PC-9 (cell line): ENCODE results near the gene ARHGAP11A. TPM values are rescaled to one million over a fixed set of nuclear protein-coding genes. Genes with fewer than 3 reads are reported as not detected.

Experiments
- BruUV-seq: library from RNA; stranded (reverse); fragments of 400-500 nt; replicated peaks from 2 replicates; lab custom pipeline; 2021; lab: Mats Ljungman, UMichigan
- CTCF ChIA-PET: fragments of 300-600 bp; sonication (Branson Sonifier 250); formaldehyde crosslinking; loops from one replicate; lab custom pipeline; 2022; ENCODE audit warnings: antibody characterized with exemption; lab: Charles Lee
- POLR2A ChIA-PET: fragments of 300-600 bp; sonication (Branson Sonifier 250); formaldehyde crosslinking; loops from one replicate; lab custom pipeline; 2022; ENCODE audit warnings: antibody characterized with exemption; ENCODE audit not compliant: unreplicated experiment; lab: Charles Lee
- DNase-seq, 2 experiments: peaks; one replicate each; pipeline versions ENCODE4 v3.0.0 to v3.0.0-alpha.2; 2015 to 2022; ENCODE audit warnings: mixed read lengths in 1 of 2
- H2AFZ ChIP-seq: fragments of 200-600 bp; sonication (generic); 2 replicates; pipeline ENCODE4 v1.8.1; 2017; ENCODE audit warnings: antibody characterized with exemption
- H3F3A ChIP-seq: fragments of 200-600 bp; sonication (generic); 2 replicates; pipeline ENCODE4 v1.8.1; 2017; ENCODE audit warnings: antibody characterized with exemption, mild to moderate bottlenecking, low read depth; ENCODE audit not compliant: insufficient read depth
- H3K27ac ChIP-seq: fragments of 200-600 bp; sonication (generic); 2 replicates; pipeline ENCODE4 v1.6.1; 2016; ENCODE audit warnings: mixed run types
- H3K27me3 ChIP-seq: fragments of 200-600 bp; sonication (generic); 2 replicates; pipeline ENCODE4 v1.6.1; 2016; ENCODE audit warnings: low read depth, mixed run types; ENCODE audit not compliant: insufficient read depth
- H3K36me3 ChIP-seq: fragments of 200-600 bp; sonication (generic); 2 replicates; pipeline ENCODE4 v1.6.1; 2016; ENCODE audit warnings: low read depth, mixed run types
- H3K4me1 ChIP-seq: fragments of 200-600 bp; sonication (generic); replicated peaks from 2 replicates; pipeline ENCODE4 v1.6.1; 2016; ENCODE audit warnings: mixed run types; ENCODE audit not compliant: insufficient read depth
- H3K4me2 ChIP-seq: fragments of 200-600 bp; sonication (generic); 2 replicates; pipeline ENCODE4 v1.6.1; 2017; ENCODE audit warnings: mixed run types
- H3K4me3 ChIP-seq: fragments of 200-600 bp; sonication (generic); 2 replicates; pipeline ENCODE4 v1.6.1; 2016; ENCODE audit warnings: mixed run types
- H3K79me2 ChIP-seq: fragments of 200-600 bp; sonication (generic); 2 replicates; pipeline ENCODE4 v1.6.1; 2017; ENCODE audit warnings: low read depth, mixed run types
- H3K9me2 ChIP-seq: fragments of 200-600 bp; sonication (generic); 2 replicates; pipeline ENCODE4 v1.8.1; 2017; ENCODE audit warnings: mild to moderate bottlenecking; ENCODE audit not compliant: insufficient read depth
- H3K9me3 ChIP-seq: fragments of 200-600 bp; sonication (generic); 2 replicates; pipeline ENCODE4 v1.8.1; 2016; ENCODE audit warnings: low read depth; ENCODE audit not compliant: insufficient read depth
- H4K20me1 ChIP-seq: fragments of 200-600 bp; sonication (generic); 2 replicates; pipeline ENCODE4 v1.8.1; 2017; ENCODE audit not compliant: insufficient read depth
- CTCF ChIP-seq: fragments of 200-600 bp; sonication (generic); conservative IDR thresholded peaks from 2 replicates; pipeline ENCODE4 v1.6.1; 2017; ENCODE audit warnings: mixed run types, antibody characterized with exemption, mild to moderate bottlenecking, moderate library complexity
- EZH2 ChIP-seq: fragments of 200-600 bp; sonication (generic); IDR thresholded peaks from 2 replicates; pipeline ENCODE4 v1.8.0; 2017; ENCODE audit warnings: antibody characterized with exemption, low read depth
- intact Hi-C: fragments of 100-400 bp; cut with micrococcal nuclease; formaldehyde crosslinking; loops from one replicate; pipeline ENCODE4 v1.10.0; 2022; ENCODE audit not compliant: unreplicated experiment
- total RNA-seq: library from RNA; stranded (reverse); gene quantifications from 2 replicates; pipeline ENCODE4 v1.2.3, GENCODE V29; 2021

ARHGAP11A gene
- total RNA-seq, 1 experiment from 2014 or later = 91.6 TPM

GRCh38 chr15:32636908-32637567 is 21.7 kb downstream of the ARHGAP11A start:
- Histone ChIP-seq H3K4me1 (no peaks in the 10 kb centered on the region), H3K79me2 (no peaks in the 10 kb centered on the region), H3K4me3 (no peak overlapping the region), H4K20me1 (no peaks in the 10 kb centered on the region), H3K27me3 (no peaks in the 10 kb centered on the region), H3K9me3 (no peaks in the 10 kb centered on the region), H3F3A (no peaks in the 10 kb centered on the region), H3K4me2 (no peak overlapping the region), H3K36me3 (no peaks in the 10 kb centered on the region), H2AFZ (no peak overlapping the region), H3K9me2 (no peaks in the 10 kb centered on the region), H3K27ac (no peak overlapping the region)
- no TSS peak for BruUV-seq
- ChIA-PET CTCF (no interaction called here), POLR2A (no interaction called here)
- no peak for DNase-seq
- TF ChIP-seq EZH2 = no peak
- no peak for TF ChIP-seq CTCF
- intact Hi-C loops = no loop called here

GRCh38 chr15:32637704-32638103 is 22.4 kb downstream of the ARHGAP11A start:
- Histone ChIP-seq H3K4me1 (no peaks in the 10 kb centered on the region), H3K27me3 (no peaks in the 10 kb centered on the region), H3K9me2 (no peaks in the 10 kb centered on the region), H3K27ac (no peak overlapping the region), H3F3A (no peaks in the 10 kb centered on the region), H3K36me3 (no peaks in the 10 kb centered on the region), H2AFZ (no peak overlapping the region), H4K20me1 (no peaks in the 10 kb centered on the region), H3K79me2 (no peaks in the 10 kb centered on the region), H3K4me2 (no peak overlapping the region), H3K4me3 (no peak overlapping the region), H3K9me3 (no peaks in the 10 kb centered on the region)
- ChIA-PET CTCF (no interaction called here), POLR2A (no interaction called here)
- DNase-seq = no peak
- intact Hi-C loops = no loop called here
- BruUV-seq = no TSS peak
- TF ChIP-seq CTCF (no peak), EZH2 (no peak)

- no peaks in the 10 kb centered on the region for H3K4me1 ChIP-seq
- no peak for TF ChIP-seq EZH2
- TF ChIP-seq CTCF = no peak
- no peaks in the 10 kb centered on the region for H3K36me3 ChIP-seq
- intact Hi-C loops = no loop called here
- no peaks in the 10 kb centered on the region for H3K27me3 ChIP-seq
- no peak within 1 kb of the TSS for H3K4me2 ChIP-seq
- no peaks in the 10 kb centered on the region for H4K20me1 ChIP-seq
- DNase-seq = no peak
- no TSS peak for BruUV-seq
- no peaks in the 10 kb centered on the region for H3F3A ChIP-seq
- H2AFZ ChIP-seq = no peak within 1 kb of the TSS
- no peaks in the 10 kb centered on the region for H3K79me2 ChIP-seq
- ChIA-PET POLR2A (no interaction called here), CTCF (no interaction called here)
- H3K9me3 ChIP-seq = no peaks in the 10 kb centered on the region
- no peaks in the 10 kb centered on the region for H3K9me2 ChIP-seq
- no peak within 1 kb of the TSS for H3K4me3 ChIP-seq
- no peak within 1 kb of the TSS for H3K27ac ChIP-seq
Measured at GRCh38 chr15:32641517-32642059, 26.3 kb downstream of the ARHGAP11A start, which contains the start of gene SCG5. Gene SCG5 (plus strand): TSS chr15:32641710. CDS start chr15:32643593, 1,883 bp downstream.
